IPS-15b (cell line): ENCODE results near the gene CRK.

Experiments used
- H3K27me3 ChIP-seq: one replicate; pipeline ENCODE4 v1.6.1; 2013; ENCODE audit warnings: low read length; ENCODE audit not compliant: control insufficient read depth, insufficient read depth
- H3K36me3 ChIP-seq: one replicate; pipeline ENCODE4 v1.6.1; 2013; ENCODE audit warnings: low read length; ENCODE audit not compliant: control insufficient read depth, insufficient read depth
- H3K4me1 ChIP-seq: one replicate; pipeline ENCODE4 v1.6.1; 2013; ENCODE audit warnings: mild to moderate bottlenecking, low read length; ENCODE audit not compliant: control insufficient read depth, insufficient read depth
- H3K4me3 ChIP-seq: one replicate; pipeline ENCODE4 v1.5.1; 2013; ENCODE audit warnings: low read depth, low read length
- H3K9ac ChIP-seq: one replicate; pipeline ENCODE4 v1.6.1; 2013; ENCODE audit warnings: low read depth, mild to moderate bottlenecking, low read length
- H3K9me3 ChIP-seq: one replicate; pipeline ENCODE4 v1.6.1; 2013; ENCODE audit warnings: mild to moderate bottlenecking, low read length; ENCODE audit not compliant: control insufficient read depth, insufficient read depth

Gene CRK

DNA sequence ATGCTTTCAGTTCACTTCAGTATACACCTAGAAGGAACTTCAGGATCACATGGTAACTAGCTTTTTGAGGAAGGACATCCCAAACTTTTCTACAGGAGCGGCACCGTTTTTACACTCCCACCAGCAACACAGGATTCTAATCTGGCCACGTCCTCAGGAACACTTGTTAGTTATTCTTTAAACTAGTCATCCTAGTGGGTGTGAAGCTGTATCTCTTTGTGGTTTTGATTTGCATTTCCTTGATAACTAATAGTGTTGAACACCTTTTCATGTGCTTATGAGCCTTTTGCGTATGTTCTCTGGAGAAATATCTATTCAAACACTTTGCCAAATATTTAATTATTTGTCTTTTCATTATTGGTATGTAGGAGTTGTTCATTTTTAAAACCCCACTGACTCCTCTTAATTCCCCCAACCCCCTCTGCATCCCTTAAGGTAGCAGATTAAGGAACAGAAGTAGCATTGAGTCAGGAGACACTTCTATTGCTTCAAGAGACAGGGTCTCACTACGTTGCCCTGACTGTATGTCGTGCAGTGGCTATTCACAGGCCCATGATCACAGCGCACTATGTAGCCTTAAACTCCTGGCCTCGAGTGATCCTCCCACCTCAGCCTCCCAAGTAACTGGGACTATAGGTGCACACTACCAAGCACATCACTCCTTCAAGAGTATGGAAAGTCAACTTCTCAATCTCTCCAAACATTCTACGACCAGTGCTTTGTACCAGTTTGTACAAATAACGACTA, 81.4 kb downstream of the CRK start:
- Histone ChIP-seq H3K9ac (no peak overlapping the region), H3K9me3 (no peaks in the 10 kb centered on the region), H3K4me1 (peaks cover 5% of the 10 kb centered on the region), H3K36me3 (peaks cover 4% of the 10 kb centered on the region), H3K4me3 (no peak overlapping the region), H3K27me3 (no peaks in the 10 kb centered on the region)

GRCh38 chr17:1373707-1374237, 82.3 kb downstream of the CRK start:
- Histone ChIP-seq H3K4me1 (peaks cover 7% of the 10 kb centered on the region), H3K36me3 (peaks cover 4% of the 10 kb centered on the region), H3K4me3 (no peak overlapping the region), H3K9ac (no peak overlapping the region), H3K27me3 (no peaks in the 10 kb centered on the region), H3K9me3 (no peaks in the 10 kb centered on the region)

GRCh38 chr17:1372618-1373017, 83.4 kb downstream of the CRK start:
- no peak overlapping the region for H3K9ac ChIP-seq
- H3K4me1 ChIP-seq = peaks cover 7% of the 10 kb centered on the region
- H3K9me3 ChIP-seq = no peaks in the 10 kb centered on the region
- H3K27me3 ChIP-seq = no peaks in the 10 kb centered on the region
- H3K4me3 ChIP-seq = no peak overlapping the region
- peaks cover 4% of the 10 kb centered on the region for H3K36me3 ChIP-seq

DNA sequence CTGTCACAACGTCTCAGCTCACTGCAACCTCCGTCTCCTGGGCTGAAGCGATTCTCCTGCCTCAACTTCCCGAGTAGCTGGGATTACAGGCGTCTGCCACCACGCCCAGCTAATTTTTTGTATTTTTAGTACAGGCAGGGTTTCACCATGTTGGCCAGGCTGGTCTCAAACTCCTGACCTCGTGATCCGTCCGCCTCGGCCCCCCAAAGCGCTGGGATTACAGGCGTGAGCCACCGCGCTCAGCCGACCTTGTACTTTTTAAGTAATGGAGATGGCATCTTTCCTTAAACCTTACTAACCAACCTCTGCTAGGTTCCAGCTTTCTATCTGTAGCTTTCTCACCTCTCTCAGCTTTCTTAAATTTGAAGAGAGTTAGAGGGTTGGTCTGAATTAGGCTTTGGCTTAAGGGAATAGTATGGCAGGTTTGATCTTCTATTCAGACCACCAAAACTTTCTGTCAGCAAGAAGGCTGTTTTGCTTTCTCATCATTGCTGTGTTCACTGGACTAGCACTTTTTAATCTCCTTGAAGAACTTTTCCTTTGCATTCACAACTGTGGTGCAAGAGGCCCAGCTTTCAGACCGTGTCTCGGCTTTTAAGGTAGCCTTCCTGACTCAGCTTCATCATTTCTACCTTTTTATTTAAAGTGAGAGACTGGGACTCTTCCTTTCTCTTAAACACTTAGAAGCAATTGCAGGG, 84.0 kb downstream of the CRK start:
- H3K4me1 ChIP-seq = peaks cover 11% of the 10 kb centered on the region
- H3K27me3 ChIP-seq = no peaks in the 10 kb centered on the region
- H3K4me3 ChIP-seq = no peak overlapping the region
- peaks cover 4% of the 10 kb centered on the region for H3K36me3 ChIP-seq
- H3K9ac ChIP-seq = no peak overlapping the region
- no peaks in the 10 kb centered on the region for H3K9me3 ChIP-seq
